H1 (cell line): ENCODE data around the gene C2orf42. TPM values are rescaled to one million over a fixed set of nuclear protein-coding genes. Genes with fewer than 3 reads are reported as not detected.

Experiments used
- BCL11A ChIP-seq, 2 experiments: IDR thresholded peaks; one replicate each; pipeline ENCODE4 v1.6.1; 2011; ENCODE audit warnings: low read depth in 2 of 2, low read length in 2 of 2, mild to moderate bottlenecking in 2 of 2
- CBX5 ChIP-seq: fragments of 300-800, 300-1000 bp; sonication (generic); IDR thresholded peaks from 2 replicates; pipeline ENCODE4 v1.7.1; 2016; ENCODE audit warnings: antibody characterized with exemption, low read length, low read depth
- CHD2 ChIP-seq: IDR thresholded peaks from 2 replicates; pipeline ENCODE4 v1.6.1; 2012; ENCODE audit warnings: low read length, improper control_type of control experiment
- EGR1 ChIP-seq: IDR thresholded peaks from 2 replicates; pipeline ENCODE4 v1.6.1; 2011; ENCODE audit warnings: low read depth, low read length, borderline replicate concordance
- EP300 ChIP-seq, 2 experiments: IDR thresholded peaks; 1 replicate in 1 of 2; 2 replicates in 1 of 2; pipeline ENCODE4 v1.6.1; 2011 to 2012; ENCODE audit warnings: low read depth in 2 of 2, low read length in 2 of 2, mild to moderate bottlenecking in 2 of 2, borderline replicate concordance in 1 of 2, inconsistent platforms in 1 of 2, moderate library complexity in 1 of 2
- MAFK ChIP-seq: IDR thresholded peaks from 2 replicates; pipeline ENCODE4 v1.6.1; 2012; ENCODE audit warnings: low read depth, mild to moderate bottlenecking, improper control_type of control experiment, low read length
- NRF1 ChIP-seq: IDR thresholded peaks from 2 replicates; pipeline ENCODE4 v1.6.1; 2011; ENCODE audit warnings: mild to moderate bottlenecking, low read depth, low read length, improper control_type of control experiment
- RAD21 ChIP-seq, 2 experiments: IDR thresholded peaks in 1 of 2; conservative IDR thresholded peaks in 1 of 2; 2 replicates each; pipeline ENCODE4 v1.6.1; 2011; ENCODE audit warnings: low read depth in 2 of 2, low read length in 2 of 2, improper control_type of control experiment in 1 of 2, inconsistent platforms in 1 of 2, mild to moderate bottlenecking in 1 of 2, moderate library complexity in 1 of 2
- RBBP5 ChIP-seq: IDR thresholded peaks from 2 replicates; pipeline ENCODE4 v1.7.1; 2012; ENCODE audit warnings: low read depth, mild to moderate bottlenecking, inconsistent platforms, low read length, moderate library complexity, borderline replicate concordance
- SP4 ChIP-seq: IDR thresholded peaks from 2 replicates; pipeline ENCODE4 v1.6.1; 2012; ENCODE audit warnings: low read length, inconsistent platforms
- polyA plus RNA-seq, 7 experiments: library from polyadenylated mRNA; depleted of rRNA in 3 of 7; stranded (reverse) in 5 of 7; unstranded in 2 of 7; fragments of >200 nt in 5 of 7; fragments of 200-250 nt in 2 of 7; gene quantifications; 1 replicate in 5 of 7; 2 replicates in 1 of 7; 4 replicates in 1 of 7; pipeline versions ENCODE4 v1.2.1 to v1.2.3, GENCODE V29; 2011 to 2013; ENCODE audit warnings: missing spikeins in 2 of 7, mixed read lengths in 2 of 7
- total RNA-seq: library from RNA; stranded (reverse); fragmentation: NEBNext Ultra II Directional; extraction: Animal tissue kit (Norgen Biotek cat#: 25700); gene quantifications from 2 replicates; pipeline ENCODE4 v1.2.1, GENCODE V29; 2021
- TF ChIP-seq, protein P1 (sequence below): fragments of 300-600 bp; sonication (generic); IDR thresholded peaks from 2 replicates; pipeline ENCODE4 v1.7.1; 2012; ENCODE audit warnings: low read length, moderate library complexity, mild to moderate bottlenecking, inconsistent platforms; ENCODE audit not compliant: insufficient replicate concordance

Gene C2orf42
- total and polyA plus RNA-seq, 2 of the 8 experiments (the other 6 are each of a cell fraction or from before 2014, with no cell fraction given), result 3.9 to 10.7 TPM

DNA sequence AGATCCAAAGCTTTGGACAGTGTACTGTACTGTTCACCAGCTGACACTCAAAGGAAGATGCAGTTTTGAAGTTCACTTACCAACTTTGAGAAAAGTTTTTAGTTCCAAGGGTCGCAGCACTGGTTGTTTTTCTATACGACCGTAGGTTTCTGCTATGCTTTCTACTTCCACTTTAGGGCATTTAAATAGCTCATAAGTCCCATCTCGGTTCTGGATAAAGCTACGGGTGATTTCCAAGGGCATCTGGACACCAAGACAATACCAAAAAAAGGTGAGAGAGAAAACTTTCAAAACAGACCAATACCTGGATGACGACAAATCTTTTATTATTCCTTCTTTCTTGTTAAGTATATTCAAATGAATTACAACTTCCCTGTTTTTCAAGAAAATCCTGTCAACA is 30.3 kb downstream of the C2orf42 start (continued):
- TF ChIP-seq, protein P1, sequence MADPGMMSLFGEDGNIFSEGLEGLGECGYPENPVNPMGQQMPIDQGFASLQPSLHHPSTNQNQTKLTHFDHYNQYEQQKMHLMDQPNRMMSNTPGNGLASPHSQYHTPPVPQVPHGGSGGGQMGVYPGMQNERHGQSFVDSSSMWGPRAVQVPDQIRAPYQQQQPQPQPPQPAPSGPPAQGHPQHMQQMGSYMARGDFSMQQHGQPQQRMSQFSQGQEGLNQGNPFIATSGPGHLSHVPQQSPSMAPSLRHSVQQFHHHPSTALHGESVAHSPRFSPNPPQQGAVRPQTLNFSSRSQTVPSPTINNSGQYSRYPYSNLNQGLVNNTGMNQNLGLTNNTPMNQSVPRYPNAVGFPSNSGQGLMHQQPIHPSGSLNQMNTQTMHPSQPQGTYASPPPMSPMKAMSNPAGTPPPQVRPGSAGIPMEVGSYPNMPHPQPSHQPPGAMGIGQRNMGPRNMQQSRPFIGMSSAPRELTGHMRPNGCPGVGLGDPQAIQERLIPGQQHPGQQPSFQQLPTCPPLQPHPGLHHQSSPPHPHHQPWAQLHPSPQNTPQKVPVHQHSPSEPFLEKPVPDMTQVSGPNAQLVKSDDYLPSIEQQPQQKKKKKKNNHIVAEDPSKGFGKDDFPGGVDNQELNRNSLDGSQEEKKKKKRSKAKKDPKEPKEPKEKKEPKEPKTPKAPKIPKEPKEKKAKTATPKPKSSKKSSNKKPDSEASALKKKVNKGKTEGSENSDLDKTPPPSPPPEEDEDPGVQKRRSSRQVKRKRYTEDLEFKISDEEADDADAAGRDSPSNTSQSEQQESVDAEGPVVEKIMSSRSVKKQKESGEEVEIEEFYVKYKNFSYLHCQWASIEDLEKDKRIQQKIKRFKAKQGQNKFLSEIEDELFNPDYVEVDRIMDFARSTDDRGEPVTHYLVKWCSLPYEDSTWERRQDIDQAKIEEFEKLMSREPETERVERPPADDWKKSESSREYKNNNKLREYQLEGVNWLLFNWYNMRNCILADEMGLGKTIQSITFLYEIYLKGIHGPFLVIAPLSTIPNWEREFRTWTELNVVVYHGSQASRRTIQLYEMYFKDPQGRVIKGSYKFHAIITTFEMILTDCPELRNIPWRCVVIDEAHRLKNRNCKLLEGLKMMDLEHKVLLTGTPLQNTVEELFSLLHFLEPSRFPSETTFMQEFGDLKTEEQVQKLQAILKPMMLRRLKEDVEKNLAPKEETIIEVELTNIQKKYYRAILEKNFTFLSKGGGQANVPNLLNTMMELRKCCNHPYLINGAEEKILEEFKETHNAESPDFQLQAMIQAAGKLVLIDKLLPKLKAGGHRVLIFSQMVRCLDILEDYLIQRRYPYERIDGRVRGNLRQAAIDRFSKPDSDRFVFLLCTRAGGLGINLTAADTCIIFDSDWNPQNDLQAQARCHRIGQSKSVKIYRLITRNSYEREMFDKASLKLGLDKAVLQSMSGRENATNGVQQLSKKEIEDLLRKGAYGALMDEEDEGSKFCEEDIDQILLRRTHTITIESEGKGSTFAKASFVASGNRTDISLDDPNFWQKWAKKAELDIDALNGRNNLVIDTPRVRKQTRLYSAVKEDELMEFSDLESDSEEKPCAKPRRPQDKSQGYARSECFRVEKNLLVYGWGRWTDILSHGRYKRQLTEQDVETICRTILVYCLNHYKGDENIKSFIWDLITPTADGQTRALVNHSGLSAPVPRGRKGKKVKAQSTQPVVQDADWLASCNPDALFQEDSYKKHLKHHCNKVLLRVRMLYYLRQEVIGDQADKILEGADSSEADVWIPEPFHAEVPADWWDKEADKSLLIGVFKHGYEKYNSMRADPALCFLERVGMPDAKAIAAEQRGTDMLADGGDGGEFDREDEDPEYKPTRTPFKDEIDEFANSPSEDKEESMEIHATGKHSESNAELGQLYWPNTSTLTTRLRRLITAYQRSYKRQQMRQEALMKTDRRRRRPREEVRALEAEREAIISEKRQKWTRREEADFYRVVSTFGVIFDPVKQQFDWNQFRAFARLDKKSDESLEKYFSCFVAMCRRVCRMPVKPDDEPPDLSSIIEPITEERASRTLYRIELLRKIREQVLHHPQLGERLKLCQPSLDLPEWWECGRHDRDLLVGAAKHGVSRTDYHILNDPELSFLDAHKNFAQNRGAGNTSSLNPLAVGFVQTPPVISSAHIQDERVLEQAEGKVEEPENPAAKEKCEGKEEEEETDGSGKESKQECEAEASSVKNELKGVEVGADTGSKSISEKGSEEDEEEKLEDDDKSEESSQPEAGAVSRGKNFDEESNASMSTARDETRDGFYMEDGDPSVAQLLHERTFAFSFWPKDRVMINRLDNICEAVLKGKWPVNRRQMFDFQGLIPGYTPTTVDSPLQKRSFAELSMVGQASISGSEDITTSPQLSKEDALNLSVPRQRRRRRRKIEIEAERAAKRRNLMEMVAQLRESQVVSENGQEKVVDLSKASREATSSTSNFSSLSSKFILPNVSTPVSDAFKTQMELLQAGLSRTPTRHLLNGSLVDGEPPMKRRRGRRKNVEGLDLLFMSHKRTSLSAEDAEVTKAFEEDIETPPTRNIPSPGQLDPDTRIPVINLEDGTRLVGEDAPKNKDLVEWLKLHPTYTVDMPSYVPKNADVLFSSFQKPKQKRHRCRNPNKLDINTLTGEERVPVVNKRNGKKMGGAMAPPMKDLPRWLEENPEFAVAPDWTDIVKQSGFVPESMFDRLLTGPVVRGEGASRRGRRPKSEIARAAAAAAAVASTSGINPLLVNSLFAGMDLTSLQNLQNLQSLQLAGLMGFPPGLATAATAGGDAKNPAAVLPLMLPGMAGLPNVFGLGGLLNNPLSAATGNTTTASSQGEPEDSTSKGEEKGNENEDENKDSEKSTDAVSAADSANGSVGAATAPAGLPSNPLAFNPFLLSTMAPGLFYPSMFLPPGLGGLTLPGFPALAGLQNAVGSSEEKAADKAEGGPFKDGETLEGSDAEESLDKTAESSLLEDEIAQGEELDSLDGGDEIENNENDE, result no peak
- TF ChIP-seq NRF1 (no peak), MAFK (no peak), EGR1 (no peak), EP300 (IDR thresholded peaks at IDR 0.05; ENCODE audit: borderline replicate concordance in 1 of 2, low read depth in 2 of 2, low read length in 2 of 2) (no peak), CBX5 (no peak), SP4 (no peak), CHD2 (no peak), RBBP5 (no peak), RAD21 (IDR thresholded peaks at IDR 0.05 in 1 of 2, conservative IDR thresholded peaks at IDR 0.05 in 1 of 2; ENCODE audit: low read depth in 2 of 2, low read length in 2 of 2) (no peak), BCL11A (IDR thresholded peaks at IDR 0.05; ENCODE audit: low read depth in 2 of 2, low read length in 2 of 2) (no peak)
